Activated CD8-positive, alpha-beta memory T cell treated with anti-CD3 and anti-CD28 coated beads for 48 hours (primary cell): Measurements from ENCODE around the gene OR4M2.
"Not testable (repeated sequence)": the region's sequence is repeated elsewhere in the genome, so short reads cannot be mapped to it uniquely, and the experiment has no call there.

ENCODE experiments used
- DNase-seq, 3 experiments: peaks; one replicate each; pipeline ENCODE4 v3.0.0-alpha.2; 2020; ENCODE audit warnings: low read depth in 2 of 3, low spot score in 2 of 3

Gene OR4M2

GRCh38 chr15:22080227-22080626 lies at the start of gene OR4M2:
OR4M2 (plus strand) TSS chr15:22080527; CDS start chr15:22080625, 98 bp downstream.
- DNase-seq, result not testable (repeated sequence)

- not testable (repeated sequence) for DNase-seq
Observed at GRCh38 chr15:22069267-22069666, 11.1 kb upstream of the OR4M2 start.

- not testable (repeated sequence) for DNase-seq
Observed at GRCh38 chr15:22081386-22081785, 1.1 kb downstream of the OR4M2 start.

GRCh38 chr15:22098616-22099253 lies 18.4 kb downstream of the OR4M2 start:
- DNase-seq, result not testable (repeated sequence)

- DNase-seq, result not testable (repeated sequence)
Observed at GRCh38 chr15:22099289-22099891, 19.1 kb downstream of the OR4M2 start.

- not testable (repeated sequence) for DNase-seq
Observed at GRCh38 chr15:22122033-22122432, 41.7 kb downstream of the OR4M2 start.
